Psoas muscle (tissue), 8 donors: ENCODE measurements around the gene POLDIP3. TPM values are rescaled to one million over a fixed set of nuclear protein-coding genes. Genes with fewer than 3 reads are reported as not detected.

Source experiments
- ATAC-seq, 4 donors: fragments of 200-7000 bp; cut with Tn5 transposase; one replicate each; pipeline ENCODE4 v1.9.1; 2020; ENCODE audit warnings: moderate library complexity in 3 of 4, mild to moderate bottlenecking in 2 of 4
- DNase-seq, 2 donors: peaks; one replicate each; pipeline ENCODE4 v3.0.0-alpha.2; 2020
- H3K27ac ChIP-seq: fragments of 200-600 bp; one replicate; pipeline ENCODE4 v1.8.0; 2022
- H3K27me3 ChIP-seq, 3 donors: fragments of 200-600 bp in 1 of 3; one replicate each; pipeline versions ENCODE4 v1.6.1 to v1.8.0; 2013 to 2022; ENCODE audit warnings: low read length in 2 of 3, mild to moderate bottlenecking in 2 of 3, moderate library complexity in 1 of 3; ENCODE audit not compliant: insufficient read depth in 3 of 3
- H3K36me3 ChIP-seq, 2 donors: fragments of 200-600 bp in 1 of 2; one replicate each; pipeline versions ENCODE4 v1.6.1 to v1.8.0; 2013 to 2022; ENCODE audit warnings: low read depth in 1 of 2, mild to moderate bottlenecking in 1 of 2, moderate library complexity in 1 of 2; ENCODE audit not compliant: insufficient read depth in 1 of 2
- H3K4me1 ChIP-seq: fragments of 200-600 bp; one replicate; pipeline ENCODE4 v1.8.0; 2022
- H3K4me3 ChIP-seq: fragments of 200-600 bp; one replicate; pipeline ENCODE4 v1.8.0; 2022; ENCODE audit warnings: mild to moderate bottlenecking
- H3K9me3 ChIP-seq: fragments of 200-600 bp; one replicate; pipeline ENCODE4 v1.8.0; 2022
- WGBS, 3 donors: extraction: QIAGEN DNeasy Blood & Tissue Kit; methylation state at CpG; one replicate each; pipeline versions ENCODE4 v1.1.6 to v1.1.7; 2013; 5-methylcytosine and 5-hydroxymethylcytosine counted together
- intact Hi-C, 2 donors: fragments of 100-400 bp; cut with DNase I; formaldehyde crosslinking; loops; one replicate each; pipeline versions ENCODE4 v1.11.0 to v1.14.2; 2022
- polyA plus RNA-seq, 3 donors: library from polyadenylated mRNA; stranded (reverse); fragments of 200-250 nt; gene quantifications; one replicate each; pipeline ENCODE4 v1.2.3, GENCODE V29; 2013
- total RNA-seq, 4 donors: library from RNA; stranded (reverse); fragmentation: NEBNext Ultra II Directional in 2 of 4; extraction: Animal tissue kit (Norgen Biotek cat#: 25700) in 2 of 4; gene quantifications; one replicate each; pipeline versions ENCODE4 v1.2.1 to v1.2.4, GENCODE V29; 2021 to 2023
- TF ChIP-seq, protein P1 (sequence below): fragments of 200-600 bp; IDR thresholded peaks from one replicate; pipeline ENCODE4 v1.8.0; 2022; ENCODE audit warnings: antibody characterized with exemption
- donor health status: healthy with polysubstance abuse.
- donor health status: DM: no; HTN: no; CAD: no; lungs with moderate emphysema.
- donor health status: Bipolar disorder and iron deficiency.
- donor health status: healthy.
- donor health status: DM: yes; HTN: yes; CAD: no.
- donor health status: DM: no; HTN: no; CAD: no.
- donor health status: DM: no; HTN: no; CAD: no.
- donor health status: DM: yes; HTN: yes; CAD: no.

The POLDIP3 gene
- total and polyA plus RNA-seq, 7 donors: 25.0 to 47.1 (median 32.6) TPM

DNA sequence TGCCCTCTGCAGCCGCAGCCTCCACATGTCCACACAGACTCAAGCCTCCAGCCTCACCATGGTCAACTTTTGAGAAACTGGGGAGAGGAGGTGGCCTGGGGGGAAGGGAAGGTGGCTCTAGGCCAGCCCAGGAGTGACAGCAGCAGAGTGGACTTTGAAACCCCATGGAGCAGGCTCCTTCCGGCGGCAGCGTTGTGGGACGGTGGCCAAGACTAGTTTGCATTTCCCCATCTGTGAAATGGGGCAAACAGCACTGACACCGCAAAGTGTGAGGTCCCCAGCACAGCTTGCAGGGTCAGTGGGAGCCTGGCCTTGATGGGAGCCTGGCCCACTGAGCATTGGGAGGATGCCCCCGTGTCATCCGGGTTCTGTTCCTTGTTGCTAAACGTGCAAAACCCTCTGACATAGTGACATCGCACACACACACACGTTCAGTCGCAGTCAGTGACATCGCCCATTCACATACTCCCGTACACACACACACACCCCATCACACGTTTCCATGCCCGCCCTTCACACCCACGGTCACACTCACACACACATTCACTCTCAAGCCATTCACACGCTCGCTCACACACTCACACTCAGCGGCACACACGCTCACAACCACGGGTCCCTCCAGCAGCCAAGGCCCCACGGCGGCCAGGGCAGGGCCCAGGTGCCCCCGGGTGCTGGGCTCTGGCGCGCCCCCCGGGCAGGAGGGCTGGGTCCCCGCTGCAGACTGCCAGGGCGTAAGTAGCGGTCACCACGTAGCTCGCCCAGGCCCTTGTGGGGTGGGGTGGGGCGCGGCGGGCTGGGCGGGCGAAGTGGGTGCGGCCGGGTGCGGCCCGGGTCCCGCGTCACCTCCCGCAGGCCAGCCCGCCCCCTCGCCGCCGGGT is 33.9 kb upstream of the POLDIP3 start:
- TF ChIP-seq, protein P1, sequence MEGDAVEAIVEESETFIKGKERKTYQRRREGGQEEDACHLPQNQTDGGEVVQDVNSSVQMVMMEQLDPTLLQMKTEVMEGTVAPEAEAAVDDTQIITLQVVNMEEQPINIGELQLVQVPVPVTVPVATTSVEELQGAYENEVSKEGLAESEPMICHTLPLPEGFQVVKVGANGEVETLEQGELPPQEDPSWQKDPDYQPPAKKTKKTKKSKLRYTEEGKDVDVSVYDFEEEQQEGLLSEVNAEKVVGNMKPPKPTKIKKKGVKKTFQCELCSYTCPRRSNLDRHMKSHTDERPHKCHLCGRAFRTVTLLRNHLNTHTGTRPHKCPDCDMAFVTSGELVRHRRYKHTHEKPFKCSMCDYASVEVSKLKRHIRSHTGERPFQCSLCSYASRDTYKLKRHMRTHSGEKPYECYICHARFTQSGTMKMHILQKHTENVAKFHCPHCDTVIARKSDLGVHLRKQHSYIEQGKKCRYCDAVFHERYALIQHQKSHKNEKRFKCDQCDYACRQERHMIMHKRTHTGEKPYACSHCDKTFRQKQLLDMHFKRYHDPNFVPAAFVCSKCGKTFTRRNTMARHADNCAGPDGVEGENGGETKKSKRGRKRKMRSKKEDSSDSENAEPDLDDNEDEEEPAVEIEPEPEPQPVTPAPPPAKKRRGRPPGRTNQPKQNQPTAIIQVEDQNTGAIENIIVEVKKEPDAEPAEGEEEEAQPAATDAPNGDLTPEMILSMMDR: no peak
- no peaks in the 10 kb centered on the region for H3K36me3 ChIP-seq
- intact Hi-C loops: loop anchor here in 1 of 2 donors (2.0 to 5.0 kb wide), 2 partner anchors 28 to 49 kb away; no protein-coding TSS in a partner anchor
- peaks cover 48% of the 10 kb centered on the region for H3K4me1 ChIP-seq
- H3K9me3 ChIP-seq: no peaks in the 10 kb centered on the region
- 1 to 4% (median 3%) methylated on average over 28 to 49 of the region's 49 CpGs for WGBS, 3 donors
- H3K27ac ChIP-seq: peak overlapping the region; percentile 96
- peak; percentile 20 to 57 (median 42) for ATAC-seq
- no peaks in the 10 kb centered on the region for H3K27me3 ChIP-seq
- peak; percentile 74 to 82 for DNase-seq
- peak overlapping the region; percentile 96 for H3K4me3 ChIP-seq

GRCh38 chr22:42648017-42648367 is 33.3 kb upstream of the POLDIP3 start:
- ATAC-seq (no peak), DNase-seq (no peak)
- TF ChIP-seq, protein P1: no peak
- Histone ChIP-seq H3K9me3 (no peaks in the 10 kb centered on the region), H3K4me3 (peak overlapping the region; percentile 96), H3K4me1 (peaks cover 54% of the 10 kb centered on the region), H3K27ac (peak overlapping the region; percentile 96), H3K36me3 (no peaks in the 10 kb centered on the region), H3K27me3 (no peaks in the 10 kb centered on the region)
- WGBS, 3 donors: 56 to 78% (median 61%) methylated on average over 4 of the region's 4 CpGs
- intact Hi-C loops: loop anchor here in 1 of 2 donors (2.0 to 5.0 kb wide), 2 partner anchors 27 to 49 kb away; no protein-coding TSS in a partner anchor

- Histone ChIP-seq H3K36me3 (no peaks in the 10 kb centered on the region), H3K27ac (peak overlapping the region; percentile 96), H3K9me3 (no peaks in the 10 kb centered on the region), H3K4me1 (peaks cover 61% of the 10 kb centered on the region), H3K27me3 (no peaks in the 10 kb centered on the region), H3K4me3 (peak overlapping the region; percentile 67)
- WGBS, 3 donors: 21 to 27% (median 22%) methylated on average over 15 to 16 of the region's 16 CpGs
- ATAC-seq (peak in 3 of 4 donors; percentile 16 to 25 (median 17)), DNase-seq (peak in 1 of 2 donors; percentile 76)
- TF ChIP-seq, protein P1: no peak
- intact Hi-C loops: loop anchor here in 1 of 2 donors (5.0 kb wide), 1 partner anchor 50 kb away; no protein-coding TSS in a partner anchor
Measured at GRCh38 chr22:42646569-42647525, 32.2 kb upstream of the POLDIP3 start.

GRCh38 chr22:42645938-42646568 is 31.4 kb upstream of the POLDIP3 start:
- H3K4me1 ChIP-seq: peaks cover 61% of the 10 kb centered on the region
- intact Hi-C loops: loop anchor here in 1 of 2 donors (5.0 kb wide), 1 partner anchor 51 kb away; no protein-coding TSS in a partner anchor
- H3K27me3 ChIP-seq: no peaks in the 10 kb centered on the region
- TF ChIP-seq, protein P1: no peak
- H3K9me3 ChIP-seq: no peaks in the 10 kb centered on the region
- DNase-seq: no peak
- peak overlapping the region; percentile 67 for H3K4me3 ChIP-seq
- WGBS, 3 donors: 29 to 46% (median 35%) methylated on average over 12 to 13 of the region's 13 CpGs
- H3K36me3 ChIP-seq: no peaks in the 10 kb centered on the region
- ATAC-seq: peak; percentile 9 to 42 (median 26)
- peak overlapping the region; percentile 96 for H3K27ac ChIP-seq
